ENCODE data around the gene OXSR1.
"Not testable (repeated sequence)": the region's sequence is repeated elsewhere in the genome, so short reads cannot be mapped to it uniquely, and the experiment has no call there.

OXSR1 gene

DNA sequence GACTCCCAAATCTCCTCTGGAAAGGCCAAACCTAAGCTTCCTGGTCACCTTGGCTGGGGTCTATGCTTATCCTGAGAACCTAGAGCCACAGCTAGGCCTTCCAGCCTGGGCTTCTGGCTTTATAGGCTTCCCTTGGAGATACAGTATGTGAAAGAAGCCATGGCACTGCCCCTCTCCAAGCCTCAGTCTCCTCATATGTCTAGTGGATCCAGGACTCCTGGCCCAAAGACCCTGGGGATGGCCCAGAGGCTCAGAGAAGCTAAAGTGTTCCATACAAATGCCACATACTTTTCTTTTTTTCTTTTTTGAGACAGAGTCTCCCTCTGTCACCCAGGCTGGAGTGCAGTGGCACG lies 37.1 kb upstream of the OXSR1 start:
- DNase-seq, result no peak

DNA sequence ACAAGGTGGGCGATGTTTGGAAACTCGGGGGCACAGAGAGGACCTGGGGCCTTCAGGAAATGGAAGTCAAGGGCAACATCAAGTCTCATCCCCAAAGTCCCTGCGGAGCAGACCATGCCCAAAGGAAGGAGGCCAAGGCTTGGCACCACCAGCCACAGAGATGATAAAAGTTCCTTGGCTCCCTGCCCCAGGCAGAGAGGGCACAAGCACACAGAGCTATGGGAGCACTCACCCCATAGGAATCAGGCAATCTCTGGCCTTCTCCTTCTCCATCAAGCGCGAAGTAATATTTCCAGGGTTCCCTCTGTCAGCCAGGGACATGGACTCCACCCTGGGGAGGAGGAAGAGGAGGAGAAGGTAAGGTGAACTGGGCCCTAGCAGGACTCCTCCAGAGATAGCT lies 36.3 kb upstream of the OXSR1 start:
- DNase-seq, result no peak

DNA sequence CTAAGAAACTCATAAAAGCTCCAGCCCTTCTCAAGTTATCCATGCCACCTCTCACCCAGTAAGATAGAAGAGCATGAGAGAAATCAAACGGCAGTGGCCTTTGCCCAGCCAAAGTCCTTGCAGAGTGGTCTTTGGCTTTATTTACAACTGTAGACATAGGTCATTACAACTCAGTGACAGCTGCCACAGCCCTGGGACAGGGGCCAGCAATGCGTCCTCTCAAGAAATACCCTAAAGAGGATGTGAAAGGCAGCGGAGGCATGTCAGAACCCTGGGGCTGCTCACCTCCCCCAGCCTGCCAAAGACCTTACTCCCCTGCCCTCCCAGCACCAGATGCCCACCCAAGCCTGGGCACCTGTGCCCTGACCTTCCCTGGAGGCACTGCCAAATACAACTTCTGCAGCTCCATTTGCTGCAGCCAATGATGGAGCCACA lies 34.7 kb upstream of the OXSR1 start:
- DNase-seq, result no peak

DNA sequence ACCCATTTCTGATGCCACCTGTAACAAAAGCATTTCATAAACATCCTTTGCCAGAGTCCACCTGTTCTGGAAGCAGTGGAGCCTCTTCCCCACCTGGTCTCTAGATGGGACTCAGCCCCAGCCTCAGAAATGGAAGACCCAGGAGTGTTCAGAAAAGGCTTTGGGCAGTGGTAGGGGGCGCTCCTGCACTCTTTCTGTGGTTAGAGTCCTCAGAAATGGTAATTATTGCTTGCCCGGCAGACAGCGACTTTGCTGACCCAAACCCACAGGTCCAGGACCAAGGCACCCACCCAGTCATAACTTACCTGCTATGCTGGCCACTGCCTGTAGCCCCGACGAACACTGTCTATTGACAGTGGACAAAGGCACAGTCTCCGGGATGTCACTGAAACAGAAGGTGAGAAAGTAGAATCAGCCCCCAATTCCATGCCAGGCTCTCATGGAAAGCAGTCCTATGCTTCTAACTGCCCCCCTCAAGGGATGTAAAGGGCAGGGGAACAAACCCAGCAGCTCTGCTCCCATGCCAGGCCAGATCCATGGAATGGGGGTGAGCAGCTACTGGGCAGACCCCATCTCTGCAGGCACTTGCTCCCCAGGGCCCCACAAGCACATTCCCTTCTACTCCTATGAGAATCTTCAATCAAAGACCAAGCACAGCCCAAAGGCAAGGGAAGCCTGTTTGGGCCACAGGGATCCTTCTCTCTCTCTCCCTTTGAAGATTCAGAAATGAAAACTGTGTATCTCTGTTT lies 33.5 kb upstream of the OXSR1 start:
- no peak for DNase-seq

DNA sequence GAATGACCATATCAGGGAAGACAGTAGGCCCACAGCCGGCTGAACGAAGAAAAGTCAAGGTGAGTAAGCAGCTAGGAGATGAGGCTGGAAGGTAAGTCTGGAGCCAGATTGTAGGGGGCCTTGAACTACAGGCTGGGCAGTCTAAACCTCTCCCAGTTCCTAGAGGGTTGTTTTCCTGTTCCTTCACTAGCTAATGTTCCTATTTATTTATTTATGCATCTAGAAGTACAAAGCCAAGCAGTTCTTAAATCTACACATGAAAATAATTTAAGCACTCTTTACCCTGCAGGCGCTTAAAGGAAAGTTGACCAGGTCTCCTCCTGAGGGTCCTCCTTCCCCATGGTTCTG lies 32.2 kb upstream of the OXSR1 start:
- no peak for DNase-seq

DNA sequence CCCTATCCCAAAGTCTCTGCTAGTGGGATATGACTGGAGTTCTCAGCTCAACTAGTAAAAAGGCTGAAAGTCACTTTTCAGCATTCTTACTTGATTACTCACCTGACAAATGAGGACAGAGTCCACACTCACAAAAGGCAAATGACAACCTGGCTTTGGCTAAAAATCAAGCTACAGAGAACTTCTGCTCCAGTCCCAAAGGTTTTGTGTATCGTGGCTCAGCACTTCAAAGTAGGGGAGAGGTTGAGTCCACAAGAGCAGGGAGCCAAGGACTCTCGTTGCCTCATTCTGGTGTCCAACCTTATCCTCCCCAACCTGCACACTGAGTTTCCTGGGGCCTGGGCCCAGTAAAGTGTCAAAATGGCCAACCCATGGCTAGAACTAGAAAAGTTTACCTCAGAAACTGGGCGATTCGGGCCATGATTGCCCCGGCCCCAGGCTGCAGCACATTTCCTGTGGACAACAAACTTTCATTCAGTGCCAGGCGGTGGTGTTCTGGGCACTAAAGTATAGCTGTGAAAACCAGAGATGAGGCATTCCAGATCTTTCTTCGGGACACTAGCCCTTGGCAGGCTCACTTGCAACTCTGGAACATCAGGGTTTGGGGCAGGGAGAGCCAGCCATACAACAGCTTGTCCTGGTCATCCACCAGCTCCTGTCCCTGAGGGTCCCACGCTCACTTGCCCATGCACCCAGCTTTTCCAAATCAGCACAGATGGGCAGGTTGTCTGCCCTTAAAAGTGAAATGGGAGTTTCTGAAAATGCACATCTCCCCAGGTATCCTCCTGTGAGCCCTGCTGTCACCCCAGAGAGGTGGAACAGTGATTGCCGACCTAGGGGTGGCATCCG lies 31.6 kb upstream of the OXSR1 start:
- DNase-seq, result no peak

DNA sequence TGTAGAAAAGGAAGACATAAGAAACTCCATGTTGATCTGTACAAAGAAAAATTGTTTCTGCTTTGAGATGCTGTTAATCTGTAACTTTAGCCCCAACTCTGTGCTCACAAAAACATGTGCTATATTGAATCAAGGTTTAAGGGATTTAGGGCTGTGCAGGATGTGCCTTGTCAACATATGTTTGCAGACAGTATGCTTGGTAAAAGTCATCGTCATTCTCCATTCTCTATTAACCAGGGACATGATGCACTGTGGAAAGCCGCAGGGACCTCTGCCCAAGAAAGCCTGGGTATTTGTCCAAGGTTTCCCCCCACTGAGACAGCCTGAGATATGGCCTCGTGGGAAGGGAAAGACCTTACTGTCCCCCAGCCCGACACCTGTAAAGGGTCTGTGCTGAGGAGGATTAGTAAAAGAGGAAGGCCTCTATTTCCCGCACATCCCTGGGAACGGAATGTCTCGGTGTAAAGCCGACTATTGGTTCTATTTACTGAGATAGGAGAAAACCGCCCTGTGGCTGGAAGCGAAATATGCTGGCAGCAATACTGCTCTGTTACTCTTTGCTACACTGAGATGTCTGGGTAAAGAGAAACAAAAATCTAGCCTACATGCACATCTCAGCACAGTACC lies 30.7 kb upstream of the OXSR1 start:
- not testable (repeated sequence) for DNase-seq

DNA sequence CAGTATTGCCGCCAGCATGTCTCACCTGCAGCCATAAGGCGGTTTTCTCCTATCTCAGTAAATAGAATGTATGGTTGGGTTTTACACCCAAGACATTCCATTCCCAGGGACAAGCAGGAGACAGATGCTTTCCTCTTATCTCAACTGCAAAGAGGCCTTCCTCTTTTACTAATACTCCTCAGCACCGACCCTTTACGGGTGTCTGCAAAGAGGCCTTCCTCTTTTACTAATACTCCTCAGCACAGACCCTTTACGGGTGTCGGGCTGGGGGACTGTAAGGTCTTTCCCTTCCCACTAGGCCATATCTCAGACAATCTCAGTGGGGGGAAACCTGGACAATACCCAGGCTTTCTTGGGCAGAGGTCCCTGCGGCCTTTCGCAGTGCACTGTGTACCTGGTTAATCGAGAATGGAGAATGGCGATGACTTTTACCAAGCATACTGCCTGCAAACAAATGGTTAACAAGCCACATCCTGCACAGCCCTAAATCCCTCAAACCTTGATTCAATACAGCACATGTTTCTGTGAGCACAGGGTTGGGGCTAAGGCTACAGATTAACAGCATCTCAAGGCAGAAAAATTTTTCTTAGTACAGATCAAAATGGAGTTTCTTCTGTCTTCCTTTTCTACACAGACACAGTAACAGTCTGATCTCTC lies 29.6 kb upstream of the OXSR1 start:
- DNase-seq, result not testable (repeated sequence)

DNA sequence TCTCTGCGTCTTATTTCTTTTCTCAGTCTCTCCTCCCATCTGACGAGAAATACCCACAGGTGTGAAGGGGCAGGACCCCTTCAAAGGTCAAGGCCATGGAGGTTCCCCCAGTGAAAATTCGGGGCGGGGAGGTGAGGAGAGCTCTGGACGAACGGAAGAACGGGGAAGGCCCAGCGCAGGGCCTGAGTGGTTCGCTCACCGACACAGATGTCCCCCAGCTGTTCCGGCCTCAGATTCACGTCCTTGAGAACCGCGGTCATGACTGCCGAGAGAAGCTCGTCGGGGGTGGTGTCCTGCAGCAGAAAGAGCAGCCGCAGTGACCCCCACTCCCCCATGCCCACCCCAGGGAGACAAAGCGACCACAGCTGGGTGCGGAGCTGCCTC lies 29.0 kb upstream of the OXSR1 start:
- DNase-seq, result no peak

DNA sequence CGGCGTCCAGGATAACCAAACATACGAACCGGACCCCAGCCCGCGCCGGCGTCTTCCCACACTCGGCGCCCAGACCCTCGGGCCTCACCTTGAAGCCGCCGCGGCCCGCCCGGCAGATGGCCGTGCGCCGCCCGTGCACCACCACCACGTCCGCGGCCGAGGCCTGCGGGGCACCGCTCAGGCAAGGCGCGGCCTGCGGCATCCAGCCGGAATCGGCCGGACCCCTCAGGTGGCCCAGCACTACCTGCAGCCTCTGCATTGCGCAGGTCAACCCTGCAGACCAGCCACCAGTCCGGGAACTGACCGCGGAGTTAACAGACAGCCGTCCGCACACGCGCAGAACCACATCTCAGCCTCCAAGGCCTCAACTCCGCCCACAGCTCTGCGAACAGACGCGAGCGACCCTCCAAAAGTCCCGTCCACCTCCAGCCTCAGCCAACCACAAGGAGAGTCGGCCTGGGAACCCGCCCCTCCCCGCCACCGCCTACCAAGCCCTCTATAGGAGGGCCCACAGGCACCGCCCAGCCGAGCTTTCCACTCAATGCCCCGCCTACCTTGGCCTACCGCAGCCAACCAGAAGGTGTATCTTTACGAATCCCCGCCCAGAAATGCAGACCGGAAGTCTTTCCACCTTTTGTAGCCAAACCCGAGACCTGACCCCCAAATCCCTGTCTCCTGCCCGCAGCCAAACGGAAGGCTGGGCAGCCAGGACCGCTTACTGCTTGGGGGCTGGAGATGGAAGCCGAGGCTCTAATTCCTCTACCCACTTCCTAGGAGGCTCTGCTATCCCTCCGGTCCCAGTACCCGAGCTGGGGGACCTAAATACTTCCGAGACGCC lies 28.3 kb upstream of the OXSR1 start, which contains the start of gene ACAA1:
ACAA1 (minus strand) TSS at position 351 of the 838 bp plus-strand sequence; CDS start at position 259, 92 bp downstream.
- peak; percentile 99 for DNase-seq

DNA sequence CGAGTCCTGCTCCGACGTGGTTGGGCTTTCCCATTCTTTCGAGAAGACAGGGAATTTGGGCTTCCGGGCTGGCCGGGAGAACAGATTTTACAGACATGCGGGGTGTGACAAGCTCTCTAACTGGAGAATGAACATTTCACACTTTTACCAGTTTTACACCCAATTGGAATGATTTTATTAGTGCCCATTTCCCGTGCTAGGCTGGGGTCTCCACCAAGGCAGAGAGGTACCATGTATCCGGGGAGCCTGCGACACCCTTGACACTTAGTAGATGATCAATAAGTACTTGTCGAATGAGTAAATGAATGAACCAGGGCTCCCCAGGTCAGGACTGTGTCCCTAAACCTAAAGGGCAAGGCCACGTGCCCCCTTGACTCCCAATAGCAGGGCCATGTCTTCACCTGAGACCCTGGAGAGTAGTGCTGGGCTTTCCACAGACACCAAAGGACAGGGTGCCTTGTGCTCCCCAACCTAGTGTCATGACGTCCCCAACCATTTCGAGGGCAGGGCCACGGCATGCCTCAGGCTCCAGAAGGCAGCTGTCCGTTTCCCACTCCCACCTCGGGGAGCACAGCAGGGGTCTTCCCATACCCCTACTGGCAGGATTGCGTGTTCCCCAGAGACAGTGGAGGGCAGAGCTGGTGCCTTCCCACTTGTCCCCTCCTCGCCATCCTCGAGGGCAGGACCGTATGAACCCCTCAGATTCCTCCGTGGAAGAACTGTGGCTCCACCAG lies 27.6 kb upstream of the OXSR1 start:
- no peak for DNase-seq

DNA sequence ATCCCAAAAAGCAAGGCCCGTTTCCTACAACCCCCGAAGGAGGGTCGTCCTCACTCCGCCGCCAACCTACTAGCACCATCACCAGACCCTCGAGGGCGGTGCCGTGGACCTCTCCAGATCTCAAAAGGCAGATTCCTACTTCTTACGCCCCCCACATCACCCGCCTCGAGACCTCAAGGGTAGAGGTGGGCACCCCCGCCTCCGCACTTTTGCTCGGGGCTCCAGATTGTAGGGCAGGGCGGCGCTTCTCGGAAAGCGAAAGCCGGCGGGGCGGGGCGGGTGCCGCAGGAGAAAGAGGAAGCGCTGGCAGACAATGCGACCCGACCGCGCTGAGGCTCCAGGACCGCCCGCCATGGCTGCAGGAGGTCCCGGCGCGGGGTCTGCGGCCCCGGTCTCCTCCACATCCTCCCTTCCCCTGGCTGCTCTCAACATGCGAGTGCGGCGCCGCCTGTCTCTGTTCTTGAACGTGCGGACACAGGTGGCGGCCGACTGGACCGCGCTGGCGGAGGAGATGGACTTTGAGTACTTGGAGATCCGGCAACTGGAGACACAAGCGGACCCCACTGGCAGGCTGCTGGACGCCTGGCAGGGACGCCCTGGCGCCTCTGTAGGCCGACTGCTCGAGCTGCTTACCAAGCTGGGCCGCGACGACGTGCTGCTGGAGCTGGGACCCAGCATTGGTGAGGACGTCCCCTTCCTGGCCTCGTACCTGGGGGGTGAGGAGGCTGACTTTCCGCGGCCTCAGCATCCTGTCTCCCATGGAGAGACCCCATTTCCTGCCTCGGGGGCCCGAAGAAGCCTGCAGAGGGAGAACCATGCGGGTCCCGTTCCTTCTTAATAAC lies 26.8 kb upstream of the OXSR1 start, which contains the start of gene MYD88:
MYD88 (plus strand) TSS at position 313 of the 842 bp plus-strand sequence; CDS start at position 353, 40 bp downstream.
- peak; percentile 53 for DNase-seq

DNA sequence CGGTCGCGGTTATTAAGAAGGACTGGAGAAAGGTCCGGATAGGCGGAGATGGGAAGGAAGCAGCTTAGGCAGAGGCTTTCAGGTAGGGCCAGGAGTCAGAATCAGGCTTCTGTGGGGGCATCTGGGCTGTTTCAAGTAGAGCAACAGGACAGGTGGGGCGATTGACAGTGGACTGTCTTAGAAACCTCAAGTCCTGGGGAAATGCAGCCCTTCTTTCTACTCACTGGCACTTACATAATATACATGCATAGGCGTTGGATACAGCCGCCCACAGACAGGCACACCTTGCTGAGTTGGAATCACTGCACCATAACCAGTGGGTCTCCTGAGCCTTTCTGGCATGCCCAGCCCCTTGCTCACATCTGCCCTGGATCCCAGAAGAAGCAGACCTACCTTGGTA lies 26.1 kb upstream of the OXSR1 start:
- DNase-seq, result no peak

DNA sequence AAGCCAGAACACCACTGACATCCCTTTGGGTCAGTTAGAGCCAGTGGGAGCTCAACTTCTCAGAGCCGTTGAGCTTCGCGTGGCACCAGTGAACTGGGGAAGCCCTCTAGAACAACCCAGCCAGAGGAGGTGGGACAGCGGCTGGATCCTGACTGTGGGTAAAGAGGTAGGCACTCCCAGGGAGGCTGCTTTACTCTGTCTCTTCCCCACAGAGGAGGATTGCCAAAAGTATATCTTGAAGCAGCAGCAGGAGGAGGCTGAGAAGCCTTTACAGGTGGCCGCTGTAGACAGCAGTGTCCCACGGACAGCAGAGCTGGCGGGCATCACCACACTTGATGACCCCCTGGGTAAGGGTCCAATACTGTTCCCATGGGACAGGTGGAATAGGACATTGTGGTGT lies 25.7 kb upstream of the OXSR1 start:
- DNase-seq, result no peak

DNA sequence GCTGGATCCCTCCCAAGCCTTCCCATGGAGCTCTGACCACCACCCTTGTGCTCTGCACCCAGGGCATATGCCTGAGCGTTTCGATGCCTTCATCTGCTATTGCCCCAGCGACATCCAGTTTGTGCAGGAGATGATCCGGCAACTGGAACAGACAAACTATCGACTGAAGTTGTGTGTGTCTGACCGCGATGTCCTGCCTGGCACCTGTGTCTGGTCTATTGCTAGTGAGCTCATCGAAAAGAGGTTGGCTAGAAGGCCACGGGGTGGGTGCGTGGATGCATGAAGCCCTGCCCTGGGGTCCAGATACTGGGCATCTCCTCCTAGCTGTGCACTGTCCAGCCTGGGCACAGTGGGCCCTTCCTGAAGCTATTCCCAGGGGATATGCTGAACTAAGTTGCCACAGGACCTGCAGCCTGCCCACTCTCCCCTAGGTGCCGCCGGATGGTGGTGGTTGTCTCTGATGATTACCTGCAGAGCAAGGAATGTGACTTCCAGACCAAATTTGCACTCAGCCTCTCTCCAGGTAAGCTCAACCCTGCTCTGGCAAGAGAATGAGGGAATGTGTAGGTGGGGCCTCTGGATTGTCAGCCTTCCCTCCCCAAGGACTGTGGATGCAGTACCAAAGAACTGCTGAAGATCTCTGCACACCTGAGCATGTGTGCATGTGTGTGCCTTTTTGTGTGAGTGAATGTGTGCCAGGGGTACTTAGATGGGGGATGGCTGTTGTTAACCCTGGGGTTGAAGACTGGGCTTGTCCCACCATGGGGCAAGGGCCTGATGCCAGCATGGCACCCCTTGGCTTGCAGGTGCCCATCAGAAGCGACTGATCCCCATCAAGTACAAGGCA lies 24.8 kb upstream of the OXSR1 start:
- no peak for DNase-seq

DNA sequence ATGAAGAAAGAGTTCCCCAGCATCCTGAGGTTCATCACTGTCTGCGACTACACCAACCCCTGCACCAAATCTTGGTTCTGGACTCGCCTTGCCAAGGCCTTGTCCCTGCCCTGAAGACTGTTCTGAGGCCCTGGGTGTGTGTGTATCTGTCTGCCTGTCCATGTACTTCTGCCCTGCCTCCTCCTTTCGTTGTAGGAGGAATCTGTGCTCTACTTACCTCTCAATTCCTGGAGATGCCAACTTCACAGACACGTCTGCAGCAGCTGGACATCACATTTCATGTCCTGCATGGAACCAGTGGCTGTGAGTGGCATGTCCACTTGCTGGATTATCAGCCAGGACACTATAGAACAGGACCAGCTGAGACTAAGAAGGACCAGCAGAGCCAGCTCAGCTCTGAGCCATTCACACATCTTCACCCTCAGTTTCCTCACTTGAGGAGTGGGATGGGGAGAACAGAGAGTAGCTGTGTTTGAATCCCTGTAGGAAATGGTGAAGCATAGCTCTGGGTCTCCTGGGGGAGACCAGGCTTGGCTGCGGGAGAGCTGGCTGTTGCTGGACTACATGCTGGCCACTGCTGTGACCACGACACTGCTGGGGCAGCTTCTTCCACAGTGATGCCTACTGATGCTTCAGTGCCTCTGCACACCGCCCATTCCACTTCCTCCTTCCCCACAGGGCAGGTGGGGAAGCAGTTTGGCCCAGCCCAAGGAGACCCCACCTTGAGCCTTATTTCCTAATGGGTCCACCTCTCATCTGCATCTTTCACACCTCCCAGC lies 24.0 kb upstream of the OXSR1 start:
- no peak for DNase-seq

DNA sequence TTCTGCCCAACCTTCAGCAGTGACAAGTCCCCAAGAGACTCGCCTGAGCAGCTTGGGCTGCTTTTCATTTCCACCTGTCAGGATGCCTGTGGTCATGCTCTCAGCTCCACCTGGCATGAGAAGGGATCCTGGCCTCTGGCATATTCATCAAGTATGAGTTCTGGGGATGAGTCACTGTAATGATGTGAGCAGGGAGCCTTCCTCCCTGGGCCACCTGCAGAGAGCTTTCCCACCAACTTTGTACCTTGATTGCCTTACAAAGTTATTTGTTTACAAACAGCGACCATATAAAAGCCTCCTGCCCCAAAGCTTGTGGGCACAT lies 23.4 kb upstream of the OXSR1 start:
- no peak for DNase-seq

DNA sequence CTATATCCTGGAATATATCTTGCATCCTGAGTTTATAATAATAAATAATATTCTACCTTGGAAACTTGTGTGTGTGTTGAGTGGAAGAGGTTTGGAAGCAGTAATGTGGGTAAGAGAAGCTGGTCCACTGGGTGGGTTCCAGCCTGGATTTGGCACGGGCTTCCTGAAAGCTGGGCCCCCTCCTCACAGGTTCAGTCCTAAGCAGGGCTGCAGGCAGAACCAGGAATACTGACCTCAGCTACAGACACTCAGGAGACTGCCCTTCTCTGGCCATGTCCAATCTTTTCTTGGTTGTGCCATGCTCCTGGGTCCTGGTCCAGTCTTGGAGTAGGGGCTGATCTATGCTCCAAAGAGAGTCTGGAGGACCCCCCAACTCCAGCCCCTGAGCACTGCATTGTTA lies 22.4 kb upstream of the OXSR1 start:
- no peak for DNase-seq

DNA sequence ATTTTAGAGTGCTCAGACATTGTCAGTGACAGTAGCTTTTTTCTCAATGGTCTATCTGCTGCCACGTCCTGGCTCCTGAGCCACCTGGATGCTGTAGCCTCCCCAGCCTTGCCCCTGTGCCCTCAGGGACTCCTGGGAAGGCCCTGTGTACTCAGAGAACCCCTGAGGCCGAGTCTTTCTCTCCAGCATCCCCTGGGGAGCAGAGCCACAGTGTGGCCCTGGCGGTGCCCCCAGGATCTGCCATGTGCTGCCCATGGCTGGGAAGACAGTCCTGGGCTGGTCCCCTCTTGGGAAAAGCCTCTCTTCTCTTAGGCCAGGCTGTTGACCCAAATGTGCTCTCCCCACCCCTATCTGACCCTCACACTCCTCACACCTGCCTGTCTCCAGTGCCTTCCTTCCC lies 21.8 kb upstream of the OXSR1 start:
- DNase-seq, result no peak

All from NCI-H2029 (cell line).